Osteocyte (in vitro differentiated cells): ENCODE measurements around the gene ADGRB2. TPM values are rescaled to one million over a fixed set of nuclear protein-coding genes. Genes with fewer than 3 reads are reported as not detected.

Source experiments
- DNase-seq: peaks from one replicate; pipeline ENCODE4 v3.0.0; 2021; ENCODE audit warnings: mixed read lengths; ENCODE audit not compliant: unreplicated experiment; ENCODE audit errors: extremely low spot score
- H3K27ac Mint-ChIP-seq: one replicate; pipeline ENCODE4 v1.8.0; 2021; ENCODE audit warnings: mild to moderate bottlenecking, mixed read lengths; ENCODE audit not compliant: unreplicated experiment
- H3K27me3 Mint-ChIP-seq: one replicate; pipeline ENCODE4 v1.8.0; 2021; ENCODE audit warnings: mixed read lengths; ENCODE audit not compliant: unreplicated experiment
- H3K36me3 Mint-ChIP-seq: one replicate; pipeline ENCODE4 v1.8.0; 2021; ENCODE audit warnings: mixed read lengths; ENCODE audit not compliant: unreplicated experiment
- H3K4me1 Mint-ChIP-seq: one replicate; pipeline ENCODE4 v1.8.0; 2021; ENCODE audit warnings: mixed read lengths; ENCODE audit not compliant: unreplicated experiment
- H3K4me3 Mint-ChIP-seq: one replicate; pipeline ENCODE4 v1.8.0; 2021; ENCODE audit warnings: mild to moderate bottlenecking, moderate library complexity, mixed read lengths; ENCODE audit not compliant: unreplicated experiment
- H3K9me3 Mint-ChIP-seq: one replicate; pipeline ENCODE4 v1.8.0; 2021; ENCODE audit warnings: mixed read lengths; ENCODE audit not compliant: unreplicated experiment
- CTCF ChIP-seq: fragments of 200-600 bp; sonication (generic); IDR thresholded peaks from 2 replicates; pipeline ENCODE4 v1.5.0; 2021; ENCODE audit warnings: antibody characterized with exemption, mild to moderate bottlenecking, moderate library complexity
- long read RNA-seq: library from polyadenylated mRNA; unstranded; transcript quantifications from one replicate; pipeline ENCODE4 v2.0.0, GENCODE V29; 2021
- total RNA-seq: library from RNA; stranded (reverse); gene quantifications from 2 replicates; pipeline ENCODE4 v1.2.1, GENCODE V29; 2021

Gene ADGRB2
- 8.2 and 8.4 TPM in 2 replicates for total RNA-seq
- long read RNA-seq, partial matches to known transcripts: 1 of 1 reads
- long read RNA-seq, other reads (novel, unspliced or antisense): 0 of 1 reads

- Mint-ChIP-seq H3K4me3 (peak within 1 kb of the TSS; percentile 74), H3K4me1 (peaks cover 23% of the 10 kb centered on the region), H3K36me3 (no peaks in the 10 kb centered on the region), H3K27me3 (peaks cover 4% of the 10 kb centered on the region), H3K9me3 (no peaks in the 10 kb centered on the region), H3K27ac (no peak within 1 kb of the TSS)
- DNase-seq: no peak
- peak; percentile 10 for TF ChIP-seq CTCF
These were observed at the start of gene ADGRB2 for GRCh38 chr1:31764312-31765040. ADGRB2 (minus strand) TSS chr1:31764340; CDS start chr1:31757221, 7,119 bp downstream.

- no peaks in the 10 kb centered on the region for H3K9me3 Mint-ChIP-seq
- no peak for DNase-seq
- no peaks in the 10 kb centered on the region for H3K36me3 Mint-ChIP-seq
- TF ChIP-seq CTCF: no peak
- H3K4me1 Mint-ChIP-seq: no peaks in the 10 kb centered on the region
- no peak overlapping the region for H3K27ac Mint-ChIP-seq
- no peak overlapping the region for H3K4me3 Mint-ChIP-seq
- no peaks in the 10 kb centered on the region for H3K27me3 Mint-ChIP-seq
These were observed 48.2 kb upstream of the ADGRB2 start for GRCh38 chr1:31812158-31812829.

- no peak for DNase-seq
- H3K27me3 Mint-ChIP-seq: no peaks in the 10 kb centered on the region
- no peak for TF ChIP-seq CTCF
- no peaks in the 10 kb centered on the region for H3K9me3 Mint-ChIP-seq
- no peak overlapping the region for H3K27ac Mint-ChIP-seq
- no peaks in the 10 kb centered on the region for H3K36me3 Mint-ChIP-seq
- no peaks in the 10 kb centered on the region for H3K4me1 Mint-ChIP-seq
- no peak overlapping the region for H3K4me3 Mint-ChIP-seq
These were observed 47.5 kb upstream of the ADGRB2 start for GRCh38 chr1:31811605-31812004.

- H3K36me3 Mint-ChIP-seq: no peaks in the 10 kb centered on the region
- TF ChIP-seq CTCF: no peak
- H3K27me3 Mint-ChIP-seq: no peaks in the 10 kb centered on the region
- no peaks in the 10 kb centered on the region for H3K4me1 Mint-ChIP-seq
- no peak for DNase-seq
- H3K9me3 Mint-ChIP-seq: no peaks in the 10 kb centered on the region
- H3K4me3 Mint-ChIP-seq: no peak overlapping the region
- no peak overlapping the region for H3K27ac Mint-ChIP-seq
These were observed 45.6 kb upstream of the ADGRB2 start for GRCh38 chr1:31809698-31810097.
